H1 (cell line): ENCODE results near the gene RSPO1.
"Not testable (repeated sequence)": the region's sequence is repeated elsewhere in the genome, so short reads cannot be mapped to it uniquely, and the experiment has no call there.

Experiments used
- ATF2 ChIP-seq: IDR thresholded peaks from 2 replicates; pipeline ENCODE4 v1.6.1; 2012; ENCODE audit warnings: low read length, inconsistent platforms
- ATF3 ChIP-seq: IDR thresholded peaks from 2 replicates; pipeline ENCODE4 v1.6.1; 2011; ENCODE audit warnings: low read depth, mild to moderate bottlenecking, low read length; ENCODE audit not compliant: insufficient read depth
- CEBPB ChIP-seq: IDR thresholded peaks from 2 replicates; pipeline ENCODE4 v1.6.1; 2012; ENCODE audit warnings: low read depth, low read length
- CTCF ChIP-seq, 3 experiments: IDR thresholded peaks; 1 replicate in 2 of 3; 2 replicates in 1 of 3; pipeline versions ENCODE4 v1.5.1 to v1.6.1; 2011; ENCODE audit warnings: low read length in 3 of 3, mild to moderate bottlenecking in 3 of 3, inconsistent platforms in 2 of 3, low read depth in 1 of 3, moderate library complexity in 1 of 3; ENCODE audit not compliant: insufficient read depth in 1 of 3; ENCODE audit errors: control extremely low read depth in 1 of 3
- EZH2 ChIP-seq: fragments of 200-600 bp; sonication (generic); IDR thresholded peaks from 2 replicates; pipeline ENCODE4 v1.7.1; 2012; ENCODE audit warnings: low read depth, mild to moderate bottlenecking, moderate library complexity, low read length, inconsistent platforms; ENCODE audit not compliant: severe bottlenecking
- GABPA ChIP-seq: IDR thresholded peaks from 2 replicates; pipeline ENCODE4 v1.6.1; 2011; ENCODE audit warnings: mild to moderate bottlenecking, low read length, moderate library complexity, borderline replicate concordance; ENCODE audit not compliant: insufficient read depth
- JUND ChIP-seq: IDR thresholded peaks from 2 replicates; pipeline ENCODE4 v1.6.1; 2011; ENCODE audit warnings: mild to moderate bottlenecking, improper control_type of control experiment, low read length
- TEAD4 ChIP-seq: IDR thresholded peaks from 2 replicates; pipeline ENCODE4 v1.6.1; 2012; ENCODE audit warnings: low read depth, low read length, inconsistent platforms, mixed read lengths

GRCh38 chr1:37584544-37584943 is 50.1 kb downstream of the RSPO1 start:
- TF ChIP-seq GABPA; CTCF (IDR thresholded peaks at IDR 0.05; ENCODE audit: control extremely low read depth in 1 of 3, insufficient read depth in 1 of 3, low read depth in 1 of 3, low read length in 3 of 3); TEAD4; EZH2; ATF3; ATF2; JUND; CEBPB: not testable (repeated sequence)
